K562 (cell line): ENCODE results near the gene CFAP298. TPM values are rescaled to one million over a fixed set of nuclear protein-coding genes. Genes with fewer than 3 reads are reported as not detected.

ENCODE experiments used
- ATF3 ChIP-seq, 2 experiments: fragments of 450-650 bp in 1 of 2; sonication (generic) in 1 of 2; formaldehyde crosslinking in 1 of 2; IDR thresholded peaks in 1 of 2; conservative IDR thresholded peaks in 1 of 2; 2 replicates each; pipeline versions ENCODE4 v1.6.1 to v1.8.1; 2016 to 2023; ENCODE audit warnings: mild to moderate bottlenecking in 2 of 2, moderate library complexity in 2 of 2, inconsistent platforms in 1 of 2, missing genetic modification reagents in 1 of 2
- CREB3L1 ChIP-seq: fragments of 450-650 bp; IDR thresholded peaks from 2 replicates; pipeline ENCODE4 v1.6.1; 2014; ENCODE audit warnings: low read depth, mild to moderate bottlenecking, moderate library complexity, borderline replicate concordance
- GTF2A2 ChIP-seq: IDR thresholded peaks from 2 replicates; pipeline ENCODE4 v1.6.1; 2016; ENCODE audit warnings: mild to moderate bottlenecking, missing genetic modification characterization, missing compliant biosample characterization
- MNT ChIP-seq, 2 experiments: fragments of 450-650 bp; conservative IDR thresholded peaks; 2 replicates each; pipeline ENCODE4 v1.6.1; 2017; ENCODE audit warnings: mild to moderate bottlenecking in 2 of 2, moderate library complexity in 2 of 2
- NFRKB ChIP-seq: fragments of 450-650 bp; IDR thresholded peaks from 2 replicates; pipeline ENCODE4 v1.6.1; 2016; ENCODE audit warnings: low read depth
- NRF1 ChIP-seq, 2 experiments: fragments of 450-650 bp; IDR thresholded peaks in 1 of 2; conservative IDR thresholded peaks in 1 of 2; 2 replicates each; pipeline ENCODE4 v1.6.1; 2014; ENCODE audit warnings: mild to moderate bottlenecking in 2 of 2
- REST ChIP-seq, 2 experiments: fragments of 450-650 bp; formaldehyde crosslinking in 1 of 2; IDR thresholded peaks; 2 replicates each; pipeline versions ENCODE4 v1.4.0 to v1.6.1; 2014 to 2020; ENCODE audit warnings: mild to moderate bottlenecking in 2 of 2, borderline replicate concordance in 1 of 2, low read depth in 1 of 2
- YY1 ChIP-seq, 3 experiments: IDR thresholded peaks; 2 replicates each; pipeline ENCODE4 v1.6.1; 2011; ENCODE audit warnings: low read length in 2 of 3, mild to moderate bottlenecking in 2 of 3, moderate library complexity in 2 of 3, borderline replicate concordance in 1 of 3, control low read depth in 1 of 3, low read depth in 1 of 3; ENCODE audit not compliant: insufficient read depth in 3 of 3, insufficient replicate concordance in 2 of 3, control insufficient read depth in 1 of 3, insufficient read length in 1 of 3; ENCODE audit errors: extremely low read depth in 1 of 3
- ZFX ChIP-seq: sonication (generic); formaldehyde crosslinking; IDR thresholded peaks from 2 replicates; pipeline ENCODE4 v1.8.0; 2022; ENCODE audit warnings: mild to moderate bottlenecking, missing genetic modification reagents, moderate library complexity
- ZNF644 ChIP-seq: fragments of 200-800 bp; sonication (Bioruptor generic); IDR thresholded peaks from 2 replicates; pipeline ENCODE4 v1.6.1; 2016; ENCODE audit warnings: low read depth, missing genetic modification characterization, missing compliant biosample characterization
- polyA plus RNA-seq, 8 experiments: library from polyadenylated mRNA; depleted of rRNA in 4 of 8; stranded (reverse) in 5 of 8; unstranded in 3 of 8; fragments of >200 nt; fragmentation: Nextera tagmentation in 2 of 8; fragmentation: Illumina TruSeq in 1 of 8; extraction: Ambion mirVana in 2 of 8; extraction: Trizol in 1 of 8; gene quantifications; 2 replicates each; pipeline versions ENCODE4 v1.2.1 to v1.2.3, GENCODE V29; 2011 to 2014; ENCODE audit warnings: inconsistent platforms in 1 of 8, missing spikeins in 1 of 8
- total RNA-seq, 7 experiments: library from RNA; depleted of rRNA in 6 of 7; stranded (reverse); fragments of >200 nt in 6 of 7; fragmentation: Illumina TruSeq in 2 of 7; extraction: Trizol in 2 of 7; gene quantifications; 2 replicates each; pipeline versions ENCODE4 v1.2.1 to v1.2.3, GENCODE V29; 2011 to 2021; ENCODE audit warnings: low replicate concordance in 1 of 7

The CFAP298 gene
- total and polyA plus RNA-seq, 9 of the 15 experiments (the other 6 are each of a cell fraction or from before 2014, with no cell fraction given) = 31.4 to 178 (median 89.7) TPM

- TF ChIP-seq REST (IDR thresholded peaks at IDR 0.05; ENCODE audit: borderline replicate concordance) (no peak), REST (CRISPR knock-in tag; IDR thresholded peaks at IDR 0.05; ENCODE audit: low read depth) (no peak), ZFX (CRISPR knock-in tag) (peak; percentile 15; the same call in 1 of the 2 replicates), ATF3 (IDR thresholded peaks at IDR 0.05) (no peak), ATF3 (CRISPR knock-in tag; conservative IDR thresholded peaks at IDR 0.05) (0 out of 2 replicates have a peak, but pooled peaks have one; percentile 7), CREB3L1 (peak; percentile 3; the same call in 1 of the 2 replicates), NFRKB (0 out of 2 replicates have a peak, but pooled peaks have one; percentile 33), YY1 (IDR thresholded peaks at IDR 0.05; ENCODE audit: borderline replicate concordance in 1 of 3, control insufficient read depth in 1 of 3, extremely low read depth in 1 of 3, insufficient read depth in 3 of 3, insufficient read length in 1 of 3, insufficient replicate concordance in 2 of 3, low read depth in 1 of 3, low read length in 2 of 3) (peak in 1 of 3 experiments; percentile 2), NRF1 (conservative IDR thresholded peaks at IDR 0.05 in 1 of 2, IDR thresholded peaks at IDR 0.05 in 1 of 2) (no peak; a peak in 2 of 4 replicates), MNT (conservative IDR thresholded peaks at IDR 0.05) (peak; percentile 27 to 41; a peak in 3 of 4 replicates), GTF2A2 (tag) (0 out of 2 replicates have a peak, but pooled peaks have one; percentile 6), ZNF644 (tag) (peak; percentile 60; the same call in 1 of the 2 replicates)
These were observed 791 bp upstream of the CFAP298 start (continued) for GRCh38 chr21:32612999-32613337.
